ENCODE data around the gene SLC12A8. TPM values are rescaled to one million over a fixed set of nuclear protein-coding genes. Genes with fewer than 3 reads are reported as not detected.

SLC12A8 gene
- total and polyA plus RNA-seq, 2 experiments from 2014 or later, result 6.9 to 15.9 TPM

DNA sequence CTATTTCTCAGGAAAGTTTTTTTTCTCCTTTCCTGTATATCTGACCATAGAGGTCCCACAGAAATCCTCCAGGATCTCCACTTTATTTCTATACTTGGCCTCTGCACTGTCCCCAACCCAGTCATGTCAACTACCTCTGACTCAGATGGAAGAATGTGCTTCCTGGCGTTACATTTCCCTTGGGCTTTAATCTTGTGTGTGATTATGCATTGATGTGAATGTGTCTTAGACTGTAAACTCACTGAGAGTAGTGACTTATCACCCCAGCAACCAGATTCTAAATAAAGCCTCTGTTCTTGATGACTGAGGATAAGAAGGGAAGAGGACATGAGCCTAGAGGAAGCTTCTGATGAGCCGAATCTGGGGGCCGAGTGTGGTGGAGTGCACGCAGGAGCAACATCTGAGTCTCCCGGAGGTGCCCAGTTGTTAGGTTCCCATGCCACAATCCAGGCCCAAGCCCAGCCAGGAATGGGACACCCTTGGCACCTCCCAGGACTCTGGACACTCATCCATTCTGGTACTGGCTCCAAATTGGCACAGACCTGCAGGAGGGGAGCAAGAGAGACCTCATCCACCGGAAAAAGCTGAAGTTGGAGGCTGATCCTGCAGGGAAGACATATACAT lies 124.7 kb downstream of the SLC12A8 start:
- TF ChIP-seq EZH2phosphoT487 (IDR thresholded peaks at IDR 0.05; ENCODE audit: unreplicated experiment) (no peak), POLR2AphosphoS5 (IDR thresholded peaks at IDR 0.05; ENCODE audit: low read depth) (no peak), ZNF331 (CRISPR knock-in tag; IDR thresholded peaks at IDR 0.05; ENCODE audit: low read depth) (no peak), ZNF114 (CRISPR knock-in tag; IDR thresholded peaks at IDR 0.05) (no peak), JUNB (IDR thresholded peaks at IDR 0.05; ENCODE audit: unreplicated experiment) (no peak), CREB1 (CRISPR knock-in tag; IDR thresholded peaks at IDR 0.05; ENCODE audit: low read depth) (no peak), EZH2 (IDR thresholded peaks at IDR 0.05; ENCODE audit: low read depth, unreplicated experiment) (no peak)
- TF ChIP-seq, protein P1, sequence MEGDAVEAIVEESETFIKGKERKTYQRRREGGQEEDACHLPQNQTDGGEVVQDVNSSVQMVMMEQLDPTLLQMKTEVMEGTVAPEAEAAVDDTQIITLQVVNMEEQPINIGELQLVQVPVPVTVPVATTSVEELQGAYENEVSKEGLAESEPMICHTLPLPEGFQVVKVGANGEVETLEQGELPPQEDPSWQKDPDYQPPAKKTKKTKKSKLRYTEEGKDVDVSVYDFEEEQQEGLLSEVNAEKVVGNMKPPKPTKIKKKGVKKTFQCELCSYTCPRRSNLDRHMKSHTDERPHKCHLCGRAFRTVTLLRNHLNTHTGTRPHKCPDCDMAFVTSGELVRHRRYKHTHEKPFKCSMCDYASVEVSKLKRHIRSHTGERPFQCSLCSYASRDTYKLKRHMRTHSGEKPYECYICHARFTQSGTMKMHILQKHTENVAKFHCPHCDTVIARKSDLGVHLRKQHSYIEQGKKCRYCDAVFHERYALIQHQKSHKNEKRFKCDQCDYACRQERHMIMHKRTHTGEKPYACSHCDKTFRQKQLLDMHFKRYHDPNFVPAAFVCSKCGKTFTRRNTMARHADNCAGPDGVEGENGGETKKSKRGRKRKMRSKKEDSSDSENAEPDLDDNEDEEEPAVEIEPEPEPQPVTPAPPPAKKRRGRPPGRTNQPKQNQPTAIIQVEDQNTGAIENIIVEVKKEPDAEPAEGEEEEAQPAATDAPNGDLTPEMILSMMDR (conservative IDR thresholded peaks at IDR 0.05; ENCODE audit: low read depth in 2 of 2), result no peak
- TF ChIP-seq, protein P2, sequence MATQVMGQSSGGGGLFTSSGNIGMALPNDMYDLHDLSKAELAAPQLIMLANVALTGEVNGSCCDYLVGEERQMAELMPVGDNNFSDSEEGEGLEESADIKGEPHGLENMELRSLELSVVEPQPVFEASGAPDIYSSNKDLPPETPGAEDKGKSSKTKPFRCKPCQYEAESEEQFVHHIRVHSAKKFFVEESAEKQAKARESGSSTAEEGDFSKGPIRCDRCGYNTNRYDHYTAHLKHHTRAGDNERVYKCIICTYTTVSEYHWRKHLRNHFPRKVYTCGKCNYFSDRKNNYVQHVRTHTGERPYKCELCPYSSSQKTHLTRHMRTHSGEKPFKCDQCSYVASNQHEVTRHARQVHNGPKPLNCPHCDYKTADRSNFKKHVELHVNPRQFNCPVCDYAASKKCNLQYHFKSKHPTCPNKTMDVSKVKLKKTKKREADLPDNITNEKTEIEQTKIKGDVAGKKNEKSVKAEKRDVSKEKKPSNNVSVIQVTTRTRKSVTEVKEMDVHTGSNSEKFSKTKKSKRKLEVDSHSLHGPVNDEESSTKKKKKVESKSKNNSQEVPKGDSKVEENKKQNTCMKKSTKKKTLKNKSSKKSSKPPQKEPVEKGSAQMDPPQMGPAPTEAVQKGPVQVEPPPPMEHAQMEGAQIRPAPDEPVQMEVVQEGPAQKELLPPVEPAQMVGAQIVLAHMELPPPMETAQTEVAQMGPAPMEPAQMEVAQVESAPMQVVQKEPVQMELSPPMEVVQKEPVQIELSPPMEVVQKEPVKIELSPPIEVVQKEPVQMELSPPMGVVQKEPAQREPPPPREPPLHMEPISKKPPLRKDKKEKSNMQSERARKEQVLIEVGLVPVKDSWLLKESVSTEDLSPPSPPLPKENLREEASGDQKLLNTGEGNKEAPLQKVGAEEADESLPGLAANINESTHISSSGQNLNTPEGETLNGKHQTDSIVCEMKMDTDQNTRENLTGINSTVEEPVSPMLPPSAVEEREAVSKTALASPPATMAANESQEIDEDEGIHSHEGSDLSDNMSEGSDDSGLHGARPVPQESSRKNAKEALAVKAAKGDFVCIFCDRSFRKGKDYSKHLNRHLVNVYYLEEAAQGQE (IDR thresholded peaks at IDR 0.05; ENCODE audit: unreplicated experiment), result no peak
- Mint-ChIP-seq H3K9me3 (no peaks in the 10 kb centered on the region), H3K4me3 (no peak overlapping the region), H3K4me1 (no peaks in the 10 kb centered on the region), H3K36me3 (ENCODE audit: low read depth) (peaks cover 10% of the 10 kb centered on the region; the same call in 2 of the 3 replicates), H3K27me3 (ENCODE audit: insufficient read depth, low read depth, poor library complexity) (peaks cover 3% of the 10 kb centered on the region), H3K27ac (no peak overlapping the region)
- Histone ChIP-seq H4K20me1 (replicated peaks; ENCODE audit: insufficient read depth) (no peaks in the 10 kb centered on the region), H3K27ac (ENCODE audit: low read depth) (no peak overlapping the region), H3K4me1 (ENCODE audit: insufficient read depth) (no peaks in the 10 kb centered on the region), H3K79me2 (replicated peaks; ENCODE audit: insufficient read depth) (no peaks in the 10 kb centered on the region), H3K4me2 (no peak overlapping the region), H3F3A (replicated peaks; ENCODE audit: low read depth) (no peaks in the 10 kb centered on the region), H3K27me3 (ENCODE audit: insufficient read depth) (no peaks in the 10 kb centered on the region), H3K4me3 (no peak overlapping the region), H2AFZ (no peak overlapping the region), H3K36me3 (ENCODE audit: insufficient read depth) (no peaks in the 10 kb centered on the region), H3K9me2 (ENCODE audit: insufficient read depth) (no peaks in the 10 kb centered on the region)
- DNase-seq (ENCODE audit: low spot score) (no peak), ATAC-seq (no peak)

DNA sequence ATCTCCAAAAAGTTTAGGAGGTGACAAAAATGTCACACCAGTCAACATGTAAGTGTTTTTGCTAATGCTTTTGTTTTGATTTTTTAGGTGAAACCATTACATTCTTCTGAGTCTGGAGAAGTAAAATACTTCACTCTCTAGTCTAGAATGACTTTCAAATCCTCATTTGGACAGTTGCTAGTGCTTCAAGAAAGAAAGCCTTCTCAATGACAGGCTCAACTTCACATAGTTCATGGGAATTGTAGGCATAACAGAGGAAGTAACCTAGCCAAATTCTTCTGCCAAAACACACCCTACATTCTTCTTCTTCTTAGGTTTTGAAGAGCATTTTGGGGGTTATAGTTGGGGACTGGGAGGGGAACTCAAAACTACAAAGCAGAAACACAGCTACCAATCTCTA lies 127.4 kb downstream of the SLC12A8 start:
- no peaks in the 10 kb centered on the region for H3K4me1 Mint-ChIP-seq
- Histone ChIP-seq H3K4me2 (no peak overlapping the region), H3K36me3 (ENCODE audit: insufficient read depth) (no peaks in the 10 kb centered on the region), H3K4me3 (no peak overlapping the region), H3K4me1 (ENCODE audit: insufficient read depth) (no peaks in the 10 kb centered on the region), H4K20me1 (replicated peaks; ENCODE audit: insufficient read depth) (no peaks in the 10 kb centered on the region), H2AFZ (no peak overlapping the region), H3K27me3 (ENCODE audit: insufficient read depth) (no peaks in the 10 kb centered on the region), H3K27ac (ENCODE audit: low read depth) (no peak overlapping the region), H3K79me2 (replicated peaks; ENCODE audit: insufficient read depth) (no peaks in the 10 kb centered on the region), H3F3A (replicated peaks; ENCODE audit: low read depth) (no peaks in the 10 kb centered on the region), H3K9me2 (ENCODE audit: insufficient read depth) (no peaks in the 10 kb centered on the region)
- ATAC-seq, result no peak
- DNase-seq (ENCODE audit: low spot score), result no peak
- no peak overlapping the region for H3K4me3 Mint-ChIP-seq
- H3K9me3 Mint-ChIP-seq, result no peaks in the 10 kb centered on the region
- peaks cover 6% of the 10 kb centered on the region for H3K27me3 Mint-ChIP-seq (ENCODE audit: insufficient read depth, low read depth, poor library complexity)
- peaks cover 10% of the 10 kb centered on the region; the same call in 2 of the 3 replicates for H3K36me3 Mint-ChIP-seq (ENCODE audit: low read depth)
- H3K27ac Mint-ChIP-seq, result no peak overlapping the region
- no peak for TF ChIP-seq STAT1 (IDR thresholded peaks at IDR 0.05; ENCODE audit: unreplicated experiment)
- TF ChIP-seq, protein P3, sequence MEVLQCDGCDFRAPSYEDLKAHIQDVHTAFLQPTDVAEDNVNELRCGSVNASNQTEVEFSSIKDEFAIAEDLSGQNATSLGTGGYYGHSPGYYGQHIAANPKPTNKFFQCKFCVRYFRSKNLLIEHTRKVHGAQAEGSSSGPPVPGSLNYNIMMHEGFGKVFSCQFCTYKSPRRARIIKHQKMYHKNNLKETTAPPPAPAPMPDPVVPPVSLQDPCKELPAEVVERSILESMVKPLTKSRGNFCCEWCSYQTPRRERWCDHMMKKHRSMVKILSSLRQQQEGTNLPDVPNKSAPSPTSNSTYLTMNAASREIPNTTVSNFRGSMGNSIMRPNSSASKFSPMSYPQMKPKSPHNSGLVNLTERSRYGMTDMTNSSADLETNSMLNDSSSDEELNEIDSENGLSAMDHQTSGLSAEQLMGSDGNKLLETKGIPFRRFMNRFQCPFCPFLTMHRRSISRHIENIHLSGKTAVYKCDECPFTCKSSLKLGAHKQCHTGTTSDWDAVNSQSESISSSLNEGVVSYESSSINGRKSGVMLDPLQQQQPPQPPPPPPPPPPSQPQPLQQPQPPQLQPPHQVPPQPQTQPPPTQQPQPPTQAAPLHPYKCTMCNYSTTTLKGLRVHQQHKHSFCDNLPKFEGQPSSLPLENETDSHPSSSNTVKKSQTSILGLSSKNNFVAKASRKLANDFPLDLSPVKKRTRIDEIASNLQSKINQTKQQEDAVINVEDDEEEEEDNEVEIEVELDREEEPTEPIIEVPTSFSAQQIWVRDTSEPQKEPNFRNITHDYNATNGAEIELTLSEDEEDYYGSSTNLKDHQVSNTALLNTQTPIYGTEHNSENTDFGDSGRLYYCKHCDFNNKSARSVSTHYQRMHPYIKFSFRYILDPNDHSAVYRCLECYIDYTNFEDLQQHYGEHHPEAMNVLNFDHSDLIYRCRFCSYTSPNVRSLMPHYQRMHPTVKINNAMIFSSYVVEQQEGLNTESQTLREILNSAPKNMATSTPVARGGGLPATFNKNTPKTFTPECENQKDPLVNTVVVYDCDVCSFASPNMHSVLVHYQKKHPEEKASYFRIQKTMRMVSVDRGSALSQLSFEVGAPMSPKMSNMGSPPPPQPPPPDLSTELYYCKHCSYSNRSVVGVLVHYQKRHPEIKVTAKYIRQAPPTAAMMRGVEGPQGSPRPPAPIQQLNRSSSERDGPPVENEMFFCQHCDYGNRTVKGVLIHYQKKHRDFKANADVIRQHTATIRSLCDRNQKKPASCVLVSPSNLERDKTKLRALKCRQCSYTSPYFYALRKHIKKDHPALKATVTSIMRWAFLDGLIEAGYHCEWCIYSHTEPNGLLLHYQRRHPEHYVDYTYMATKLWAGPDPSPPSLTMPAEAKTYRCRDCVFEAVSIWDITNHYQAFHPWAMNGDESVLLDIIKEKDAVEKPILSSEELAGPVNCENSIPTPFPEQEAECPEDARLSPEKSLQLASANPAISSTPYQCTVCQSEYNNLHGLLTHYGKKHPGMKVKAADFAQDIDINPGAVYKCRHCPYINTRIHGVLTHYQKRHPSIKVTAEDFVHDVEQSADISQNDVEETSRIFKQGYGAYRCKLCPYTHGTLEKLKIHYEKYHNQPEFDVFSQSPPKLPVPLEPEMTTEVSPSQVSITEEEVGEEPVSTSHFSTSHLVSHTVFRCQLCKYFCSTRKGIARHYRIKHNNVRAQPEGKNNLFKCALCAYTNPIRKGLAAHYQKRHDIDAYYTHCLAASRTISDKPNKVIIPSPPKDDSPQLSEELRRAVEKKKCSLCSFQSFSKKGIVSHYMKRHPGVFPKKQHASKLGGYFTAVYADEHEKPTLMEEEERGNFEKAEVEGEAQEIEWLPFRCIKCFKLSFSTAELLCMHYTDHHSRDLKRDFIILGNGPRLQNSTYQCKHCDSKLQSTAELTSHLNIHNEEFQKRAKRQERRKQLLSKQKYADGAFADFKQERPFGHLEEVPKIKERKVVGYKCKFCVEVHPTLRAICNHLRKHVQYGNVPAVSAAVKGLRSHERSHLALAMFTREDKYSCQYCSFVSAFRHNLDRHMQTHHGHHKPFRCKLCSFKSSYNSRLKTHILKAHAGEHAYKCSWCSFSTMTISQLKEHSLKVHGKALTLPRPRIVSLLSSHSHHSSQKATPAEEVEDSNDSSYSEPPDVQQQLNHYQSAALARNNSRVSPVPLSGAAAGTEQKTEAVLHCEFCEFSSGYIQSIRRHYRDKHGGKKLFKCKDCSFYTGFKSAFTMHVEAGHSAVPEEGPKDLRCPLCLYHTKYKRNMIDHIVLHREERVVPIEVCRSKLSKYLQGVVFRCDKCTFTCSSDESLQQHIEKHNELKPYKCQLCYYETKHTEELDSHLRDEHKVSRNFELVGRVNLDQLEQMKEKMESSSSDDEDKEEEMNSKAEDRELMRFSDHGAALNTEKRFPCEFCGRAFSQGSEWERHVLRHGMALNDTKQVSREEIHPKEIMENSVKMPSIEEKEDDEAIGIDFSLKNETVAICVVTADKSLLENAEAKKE (CRISPR knock-in tag; IDR thresholded peaks at IDR 0.05), result no peak
- no peak for TF ChIP-seq ZNF331 (CRISPR knock-in tag; IDR thresholded peaks at IDR 0.05; ENCODE audit: low read depth)
